ENCODE data around the gene ARFRP1.

ARFRP1 gene

GRCh38 chr20:63690003-63690897 is 17.5 kb downstream of the ARFRP1 start:
- no peak for DNase-seq

GRCh38 chr20:63689046-63690002 is 18.5 kb downstream of the ARFRP1 start:
- no peak for DNase-seq

DNA sequence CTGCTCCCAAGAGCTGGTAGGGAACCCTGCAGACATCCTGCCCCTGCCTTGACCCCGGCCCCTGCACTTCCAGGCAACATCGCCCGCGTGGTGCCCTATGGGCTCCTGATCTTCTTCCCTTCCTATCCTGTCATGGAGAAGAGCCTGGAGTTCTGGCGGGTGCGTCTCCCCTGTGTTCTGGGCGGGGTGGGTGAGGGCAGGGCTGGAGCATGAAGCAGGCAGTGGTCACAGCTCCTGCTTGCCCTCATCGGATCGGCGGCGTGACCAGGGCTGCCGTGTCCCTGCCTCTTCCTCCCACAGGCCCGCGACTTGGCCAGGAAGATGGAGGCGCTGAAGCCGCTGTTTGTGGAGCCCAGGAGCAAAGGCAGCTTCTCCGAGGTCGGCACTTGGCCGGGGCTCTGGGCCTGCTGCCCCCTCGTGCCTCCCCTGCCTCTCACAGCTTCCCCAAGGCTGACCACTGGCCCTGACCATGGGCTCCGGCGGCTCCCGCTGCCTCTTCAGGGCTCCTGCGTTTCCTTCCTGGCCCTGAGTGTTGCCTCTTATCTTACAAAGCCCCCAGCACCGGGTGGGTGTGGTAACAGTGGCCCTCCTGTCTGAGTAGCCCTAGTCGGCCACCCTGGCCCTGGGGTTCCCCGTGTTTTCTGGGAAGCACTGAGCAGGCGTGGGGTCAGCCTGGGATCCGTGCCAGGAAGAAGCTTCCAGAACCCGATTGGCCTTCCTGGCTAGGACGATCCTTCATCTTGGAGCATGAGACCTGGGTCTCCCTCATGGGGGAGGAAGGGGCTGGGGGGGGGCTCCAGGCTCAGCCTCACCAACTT is 19.3 kb downstream of the ARFRP1 start:
- DNase-seq, result no peak

GRCh38 chr20:63687419-63688178 is 20.2 kb downstream of the ARFRP1 start:
- DNase-seq, result no peak

- no peak for DNase-seq
These were observed 21.1 kb downstream of the ARFRP1 start for GRCh38 chr20:63686492-63687321.

DNA sequence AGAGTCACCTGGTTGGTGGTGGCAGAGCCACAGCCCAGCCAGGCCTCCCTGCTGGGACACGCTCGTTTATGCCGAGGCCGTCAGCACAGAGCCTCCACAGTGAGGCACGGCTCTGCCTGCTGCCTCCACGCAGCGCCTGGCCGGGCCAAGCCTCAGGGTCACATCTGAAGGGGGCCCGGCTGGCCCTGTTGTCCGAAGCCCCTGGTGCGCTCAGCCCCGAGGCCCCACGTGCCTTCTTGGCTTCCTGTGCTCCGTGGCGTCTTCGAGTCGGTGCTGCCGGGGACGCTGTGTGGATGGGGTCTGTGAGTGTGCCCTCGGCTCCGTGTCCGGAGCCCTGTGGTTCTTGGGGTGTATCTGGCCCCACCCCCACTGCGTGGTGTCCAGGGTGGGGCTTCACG is 21.7 kb downstream of the ARFRP1 start:
- no peak for DNase-seq

DNA sequence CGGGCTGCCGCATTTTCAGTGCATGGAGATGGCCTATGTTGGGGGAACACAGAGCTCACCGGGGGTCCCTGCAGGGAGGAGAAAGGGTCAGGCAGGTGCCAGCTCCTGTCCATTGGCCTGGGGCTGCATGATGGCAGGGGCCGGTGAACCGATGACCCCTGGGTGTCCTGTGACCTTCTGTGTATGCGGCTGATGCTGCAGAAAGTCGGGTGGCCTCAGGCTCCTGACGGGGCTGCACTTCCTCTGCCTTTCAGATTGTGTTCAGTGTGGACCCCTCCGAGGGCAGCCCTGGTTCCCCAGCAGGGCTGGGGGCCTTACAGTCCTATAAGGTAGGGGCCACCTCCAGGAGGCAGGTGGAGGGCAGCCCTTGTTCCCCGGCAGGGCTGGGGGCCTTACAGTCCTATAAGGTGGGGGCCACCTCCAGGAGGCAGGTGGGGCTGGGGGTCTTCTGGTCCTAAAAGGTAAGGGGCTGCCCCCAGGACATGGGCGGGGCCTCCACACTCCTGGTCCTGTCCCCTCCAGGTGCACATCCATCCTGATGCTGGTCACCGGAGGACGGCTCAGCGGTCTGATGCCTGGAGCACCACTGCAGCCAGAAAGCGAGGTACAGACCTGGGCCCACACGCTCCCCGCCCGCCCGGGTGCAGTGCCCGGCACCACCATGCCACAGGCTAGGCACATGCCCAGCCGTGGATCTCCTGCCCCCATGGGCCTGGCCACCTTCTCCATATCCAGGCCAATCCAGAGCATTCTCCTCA is 22.3 kb downstream of the ARFRP1 start:
- DNase-seq, result no peak

- DNase-seq, result no peak
These were observed 25.2 kb downstream of the ARFRP1 start for GRCh38 chr20:63682384-63683139.

- DNase-seq, result no peak
These were observed 26.1 kb downstream of the ARFRP1 start for GRCh38 chr20:63681609-63682142.

GRCh38 chr20:63680857-63681608 is 26.7 kb downstream of the ARFRP1 start:
- DNase-seq, result no peak

- no peak for DNase-seq
These were observed 27.3 kb downstream of the ARFRP1 start for GRCh38 chr20:63680427-63680826.

DNA sequence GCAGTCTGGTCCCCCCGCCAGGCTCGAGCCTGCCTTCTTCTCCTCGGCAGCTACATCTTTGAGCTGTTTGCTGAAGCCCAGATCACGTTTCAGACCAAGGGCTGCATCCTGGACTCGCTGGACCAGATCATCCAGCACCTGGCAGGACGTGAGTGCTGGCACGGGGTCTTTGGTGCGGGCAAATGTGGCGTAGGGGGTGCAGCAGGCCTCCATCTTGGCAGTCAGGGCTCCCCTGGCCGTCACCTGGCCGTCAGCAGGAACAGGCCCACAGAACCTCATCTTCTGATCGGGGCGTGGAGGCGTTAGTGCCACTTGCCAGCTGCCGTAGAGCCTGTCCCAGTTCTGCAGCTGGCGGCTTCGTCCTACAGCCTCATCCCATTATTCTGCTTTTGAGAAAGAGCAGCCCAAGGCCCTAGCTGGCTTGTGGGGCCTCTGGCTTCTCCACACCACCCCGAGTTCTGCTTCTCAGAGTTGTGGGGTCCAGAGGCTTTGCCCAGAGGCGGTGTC is 27.9 kb downstream of the ARFRP1 start:
- no peak for DNase-seq

GRCh38 chr20:63678667-63679465 is 28.9 kb downstream of the ARFRP1 start:
- no peak for DNase-seq

GRCh38 chr20:63678071-63678470 is 29.7 kb downstream of the ARFRP1 start:
- DNase-seq, result no peak

GRCh38 chr20:63675681-63676368 is 32.0 kb downstream of the ARFRP1 start:
- no peak for DNase-seq

DNA sequence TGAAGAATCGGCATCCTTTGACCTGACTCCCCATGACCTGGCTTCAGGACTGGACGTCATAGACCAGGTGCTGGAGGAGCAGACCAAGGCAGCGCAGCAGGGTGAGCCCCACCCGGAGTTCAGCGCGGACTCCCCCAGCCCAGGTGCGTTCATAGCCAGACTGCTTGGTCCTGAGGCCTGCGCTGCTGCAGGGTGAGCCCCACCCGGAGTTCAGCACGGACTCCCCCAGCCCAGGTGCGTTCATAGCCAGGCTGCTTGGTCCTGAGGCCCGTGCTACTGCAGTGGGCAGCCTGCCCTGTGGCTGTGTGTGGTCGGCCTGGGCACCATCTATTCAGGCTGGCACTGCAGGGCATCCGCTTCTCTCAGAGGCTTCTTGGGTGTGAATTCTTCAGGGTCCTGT is 33.8 kb downstream of the ARFRP1 start:
- no peak for DNase-seq

DNA sequence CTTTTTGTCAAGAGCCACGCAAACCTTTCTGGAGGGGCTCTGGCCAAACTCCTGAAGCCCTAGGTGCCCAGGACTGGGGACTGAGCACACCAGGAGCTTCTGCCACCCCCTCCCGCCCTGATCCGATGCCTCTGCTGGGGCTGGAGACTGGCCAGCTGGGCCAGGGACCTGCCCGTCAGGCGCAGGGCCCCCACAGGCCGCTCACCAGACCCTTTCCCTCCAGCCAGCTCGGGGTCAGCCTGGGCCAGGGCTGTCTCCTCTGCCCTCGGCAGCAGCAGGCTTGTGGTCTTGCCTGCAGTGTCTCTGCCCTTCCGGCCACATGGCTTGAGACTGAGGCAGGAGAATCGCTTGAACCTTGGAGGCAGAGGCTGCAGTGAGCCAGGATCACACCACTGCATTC is 35.1 kb downstream of the ARFRP1 start:
- DNase-seq, result no peak
